PC-9 (cell line): ENCODE measurements around the gene CEP70. TPM values are rescaled to one million over a fixed set of nuclear protein-coding genes. Genes with fewer than 3 reads are reported as not detected.
A peak's percentile ranks its signal among the peaks of the same experiment; 100 is the strongest.

ENCODE experiments used
- BruUV-seq: library from RNA; stranded (reverse); fragments of 400-500 nt; replicated peaks from 2 replicates; lab custom pipeline; 2021; lab: Mats Ljungman, UMichigan
- CTCF ChIA-PET: fragments of 300-600 bp; sonication (Branson Sonifier 250); formaldehyde crosslinking; loops from one replicate; lab custom pipeline; 2022; ENCODE audit warnings: antibody characterized with exemption; lab: Charles Lee
- POLR2A ChIA-PET: fragments of 300-600 bp; sonication (Branson Sonifier 250); formaldehyde crosslinking; loops from one replicate; lab custom pipeline; 2022; ENCODE audit warnings: antibody characterized with exemption; ENCODE audit not compliant: unreplicated experiment; lab: Charles Lee
- DNase-seq, 2 experiments: peaks; one replicate each; pipeline versions ENCODE4 v3.0.0 to v3.0.0-alpha.2; 2015 to 2022; ENCODE audit warnings: mixed read lengths in 1 of 2
- H2AFZ ChIP-seq: fragments of 200-600 bp; sonication (generic); 2 replicates; pipeline ENCODE4 v1.8.1; 2017; ENCODE audit warnings: antibody characterized with exemption
- H3F3A ChIP-seq: fragments of 200-600 bp; sonication (generic); 2 replicates; pipeline ENCODE4 v1.8.1; 2017; ENCODE audit warnings: antibody characterized with exemption, mild to moderate bottlenecking, low read depth; ENCODE audit not compliant: insufficient read depth
- H3K27ac ChIP-seq: fragments of 200-600 bp; sonication (generic); 2 replicates; pipeline ENCODE4 v1.6.1; 2016; ENCODE audit warnings: mixed run types
- H3K27me3 ChIP-seq: fragments of 200-600 bp; sonication (generic); 2 replicates; pipeline ENCODE4 v1.6.1; 2016; ENCODE audit warnings: low read depth, mixed run types; ENCODE audit not compliant: insufficient read depth
- H3K36me3 ChIP-seq: fragments of 200-600 bp; sonication (generic); 2 replicates; pipeline ENCODE4 v1.6.1; 2016; ENCODE audit warnings: low read depth, mixed run types
- H3K4me1 ChIP-seq: fragments of 200-600 bp; sonication (generic); replicated peaks from 2 replicates; pipeline ENCODE4 v1.6.1; 2016; ENCODE audit warnings: mixed run types; ENCODE audit not compliant: insufficient read depth
- H3K4me2 ChIP-seq: fragments of 200-600 bp; sonication (generic); 2 replicates; pipeline ENCODE4 v1.6.1; 2017; ENCODE audit warnings: mixed run types
- H3K4me3 ChIP-seq: fragments of 200-600 bp; sonication (generic); 2 replicates; pipeline ENCODE4 v1.6.1; 2016; ENCODE audit warnings: mixed run types
- H3K79me2 ChIP-seq: fragments of 200-600 bp; sonication (generic); 2 replicates; pipeline ENCODE4 v1.6.1; 2017; ENCODE audit warnings: low read depth, mixed run types
- H3K9me2 ChIP-seq: fragments of 200-600 bp; sonication (generic); 2 replicates; pipeline ENCODE4 v1.8.1; 2017; ENCODE audit warnings: mild to moderate bottlenecking; ENCODE audit not compliant: insufficient read depth
- H3K9me3 ChIP-seq: fragments of 200-600 bp; sonication (generic); 2 replicates; pipeline ENCODE4 v1.8.1; 2016; ENCODE audit warnings: low read depth; ENCODE audit not compliant: insufficient read depth
- H4K20me1 ChIP-seq: fragments of 200-600 bp; sonication (generic); 2 replicates; pipeline ENCODE4 v1.8.1; 2017; ENCODE audit not compliant: insufficient read depth
- CTCF ChIP-seq: fragments of 200-600 bp; sonication (generic); conservative IDR thresholded peaks from 2 replicates; pipeline ENCODE4 v1.6.1; 2017; ENCODE audit warnings: mixed run types, antibody characterized with exemption, mild to moderate bottlenecking, moderate library complexity
- EZH2 ChIP-seq: fragments of 200-600 bp; sonication (generic); IDR thresholded peaks from 2 replicates; pipeline ENCODE4 v1.8.0; 2017; ENCODE audit warnings: antibody characterized with exemption, low read depth
- intact Hi-C: fragments of 100-400 bp; cut with micrococcal nuclease; formaldehyde crosslinking; loops from one replicate; pipeline ENCODE4 v1.10.0; 2022; ENCODE audit not compliant: unreplicated experiment
- total RNA-seq: library from RNA; stranded (reverse); gene quantifications from 2 replicates; pipeline ENCODE4 v1.2.3, GENCODE V29; 2021

CEP70 gene
- total RNA-seq, 1 experiment from 2014 or later = 73.6 TPM

- BruUV-seq = no TSS peak
- TF ChIP-seq CTCF = no peak
- TF ChIP-seq EZH2 = no peak
- Histone ChIP-seq H3K9me2 (no peaks in the 10 kb centered on the region), H3K4me1 (no peaks in the 10 kb centered on the region; the same call in 1 of the 2 replicates), H3K4me3 (no peak overlapping the region), H3K4me2 (no peak overlapping the region), H3K27me3 (no peaks in the 10 kb centered on the region), H4K20me1 (no peaks in the 10 kb centered on the region), H3K79me2 (no peaks in the 10 kb centered on the region), H3F3A (no peaks in the 10 kb centered on the region), H2AFZ (no peak overlapping the region), H3K27ac (no peak overlapping the region), H3K36me3 (no peaks in the 10 kb centered on the region), H3K9me3 (no peaks in the 10 kb centered on the region)
- CTCF ChIA-PET = no interaction called here
- no peak for DNase-seq
- POLR2A ChIA-PET = no interaction called here
- intact Hi-C loops = no loop called here
Observed at GRCh38 chr3:138620431-138620830, 26.4 kb upstream of the CEP70 start.

GRCh38 chr3:138615462-138615861 is 21.4 kb upstream of the CEP70 start:
- CTCF ChIA-PET = no interaction called here
- no peak overlapping the region for H3K4me2 ChIP-seq
- H3K4me3 ChIP-seq = no peak overlapping the region
- TF ChIP-seq CTCF (no peak), EZH2 (no peak)
- peaks cover 7% of the 10 kb centered on the region; the same call in 1 of the 2 replicates for H3F3A ChIP-seq
- no peaks in the 10 kb centered on the region for H3K9me3 ChIP-seq
- H3K79me2 ChIP-seq = peaks cover 9% of the 10 kb centered on the region; the same call in 1 of the 2 replicates
- H4K20me1 ChIP-seq = no peaks in the 10 kb centered on the region
- BruUV-seq = no TSS peak
- no peak for DNase-seq
- H3K4me1 ChIP-seq = no peaks in the 10 kb centered on the region; the same call in 1 of the 2 replicates
- H2AFZ ChIP-seq = no peak overlapping the region
- intact Hi-C loops = no loop called here
- no peaks in the 10 kb centered on the region for H3K27me3 ChIP-seq
- no peak overlapping the region for H3K27ac ChIP-seq
- H3K36me3 ChIP-seq = no peaks in the 10 kb centered on the region
- POLR2A ChIA-PET = no interaction called here
- no peaks in the 10 kb centered on the region for H3K9me2 ChIP-seq

GRCh38 chr3:138609898-138610266 is 15.8 kb upstream of the CEP70 start:
- CTCF ChIA-PET = interaction anchor here (1.1 kb wide), 1 partner anchor 16 kb away, joined by 3 read pairs; the partner anchor contains the start of gene CEP70

More at GRCh38 chr3:138609898-138610266, 15.8 kb upstream of the CEP70 start:
- no peak overlapping the region for H2AFZ ChIP-seq
- H3F3A ChIP-seq = peaks cover 20% of the 10 kb centered on the region; the same call in 1 of the 2 replicates
- no peaks in the 10 kb centered on the region for H3K9me2 ChIP-seq
- no peak overlapping the region for H3K27ac ChIP-seq
- intact Hi-C loops = no loop called here
- H4K20me1 ChIP-seq = no peaks in the 10 kb centered on the region
- H3K36me3 ChIP-seq = no peaks in the 10 kb centered on the region
- peak overlapping the region; percentile 85; the same call in 1 of the 2 replicates for H3K4me3 ChIP-seq
- BruUV-seq = TSS peak; percentile 69
- peaks cover 14% of the 10 kb centered on the region; the same call in 1 of the 2 replicates for H3K4me1 ChIP-seq
- H3K79me2 ChIP-seq = peaks cover 14% of the 10 kb centered on the region
- TF ChIP-seq CTCF (no peak), EZH2 (no peak)
- peak overlapping the region; percentile 81 for H3K4me2 ChIP-seq
- H3K27me3 ChIP-seq = no peaks in the 10 kb centered on the region
- H3K9me3 ChIP-seq = no peaks in the 10 kb centered on the region
- no peak for DNase-seq
- POLR2A ChIA-PET = no interaction called here
